BLaER1 (cell line): ENCODE measurements around the gene PCSK5.

Experiments
- H3K27ac ChIP-seq: shearing (Covaris generic); formaldehyde crosslinking; 2 replicates; pipeline ENCODE4 v1.8.1; 2022
- H3K27me3 ChIP-seq: shearing (Covaris generic); formaldehyde crosslinking; 2 replicates; pipeline ENCODE4 v1.8.1; 2022
- H3K36me3 ChIP-seq: shearing (Covaris generic); formaldehyde crosslinking; 2 replicates; pipeline ENCODE4 v1.8.1; 2022
- H3K4me1 ChIP-seq: shearing (Covaris generic); formaldehyde crosslinking; 2 replicates; pipeline ENCODE4 v1.8.1; 2022
- H3K4me2 ChIP-seq: shearing (Covaris generic); formaldehyde crosslinking; 2 replicates; pipeline ENCODE4 v1.8.1; 2022
- H3K4me3 ChIP-seq: shearing (Covaris generic); formaldehyde crosslinking; 2 replicates; pipeline ENCODE4 v1.8.1; 2022
- H3K9ac ChIP-seq: shearing (Covaris generic); formaldehyde crosslinking; 2 replicates; pipeline ENCODE4 v1.8.1; 2022
- H3K9me3 ChIP-seq: shearing (Covaris generic); formaldehyde crosslinking; 2 replicates; pipeline ENCODE4 v1.8.1; 2022
- H4K20me1 ChIP-seq: shearing (Covaris generic); formaldehyde crosslinking; 2 replicates; pipeline ENCODE4 v1.8.1; 2022
- Cebpa-rat ChIP-seq: shearing (Covaris generic); IDR thresholded peaks from 2 replicates; pipeline ENCODE4 v1.8.1; 2022

Gene PCSK5

DNA sequence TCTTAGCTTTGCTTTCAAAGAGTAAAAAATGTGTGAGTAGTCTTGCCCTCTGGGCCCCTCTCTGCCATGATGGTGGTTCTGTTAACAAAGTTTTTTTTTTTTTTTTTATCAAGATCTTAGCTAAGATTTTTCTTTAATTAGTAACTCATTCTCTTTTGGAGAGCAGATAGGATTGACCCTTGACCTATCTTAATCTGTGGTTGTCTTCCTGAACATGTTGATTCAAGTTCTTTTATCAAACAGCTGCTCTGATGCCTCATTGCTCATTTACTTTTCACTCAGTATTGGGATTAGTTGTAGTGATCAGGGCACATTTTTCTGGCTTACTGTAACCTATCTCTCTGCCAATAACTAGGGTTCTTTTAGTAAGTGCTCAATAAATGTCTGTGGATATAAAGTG is 106.3 kb downstream of the PCSK5 start:
- H3K36me3 ChIP-seq: no peaks in the 10 kb centered on the region
- no peak overlapping the region for H3K9ac ChIP-seq
- TF ChIP-seq Cebpa-rat: no peak
- H4K20me1 ChIP-seq: no peaks in the 10 kb centered on the region
- H3K4me2 ChIP-seq: no peak overlapping the region
- H3K27ac ChIP-seq: no peak overlapping the region
- no peaks in the 10 kb centered on the region for H3K27me3 ChIP-seq
- no peaks in the 10 kb centered on the region for H3K4me1 ChIP-seq
- no peak overlapping the region for H3K4me3 ChIP-seq
- H3K9me3 ChIP-seq: no peaks in the 10 kb centered on the region

DNA sequence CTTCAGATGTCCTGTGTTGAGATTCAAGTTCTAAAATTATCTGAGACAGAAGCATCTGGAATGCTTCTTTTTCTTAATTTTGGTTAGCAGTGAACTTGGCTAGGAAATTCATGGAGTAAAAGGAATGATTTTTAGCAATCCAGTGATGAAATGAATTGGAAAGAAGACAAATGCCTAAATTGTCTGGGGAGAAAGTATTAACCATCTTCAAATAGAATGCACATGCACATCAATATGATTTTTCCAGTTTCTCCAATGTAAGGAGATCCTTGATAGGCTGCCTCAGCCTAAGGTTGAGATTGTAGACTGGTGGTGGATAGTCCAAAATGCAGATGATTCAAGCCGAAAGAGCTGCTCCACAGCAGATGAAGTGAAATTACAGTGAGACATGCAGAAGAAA is 106.7 kb downstream of the PCSK5 start:
- H3K27ac ChIP-seq: no peak overlapping the region
- H3K27me3 ChIP-seq: no peaks in the 10 kb centered on the region
- H4K20me1 ChIP-seq: no peaks in the 10 kb centered on the region
- H3K4me2 ChIP-seq: no peak overlapping the region
- H3K9ac ChIP-seq: no peak overlapping the region
- H3K4me1 ChIP-seq: no peaks in the 10 kb centered on the region
- no peak overlapping the region for H3K4me3 ChIP-seq
- no peaks in the 10 kb centered on the region for H3K9me3 ChIP-seq
- H3K36me3 ChIP-seq: no peaks in the 10 kb centered on the region
- TF ChIP-seq Cebpa-rat: no peak

DNA sequence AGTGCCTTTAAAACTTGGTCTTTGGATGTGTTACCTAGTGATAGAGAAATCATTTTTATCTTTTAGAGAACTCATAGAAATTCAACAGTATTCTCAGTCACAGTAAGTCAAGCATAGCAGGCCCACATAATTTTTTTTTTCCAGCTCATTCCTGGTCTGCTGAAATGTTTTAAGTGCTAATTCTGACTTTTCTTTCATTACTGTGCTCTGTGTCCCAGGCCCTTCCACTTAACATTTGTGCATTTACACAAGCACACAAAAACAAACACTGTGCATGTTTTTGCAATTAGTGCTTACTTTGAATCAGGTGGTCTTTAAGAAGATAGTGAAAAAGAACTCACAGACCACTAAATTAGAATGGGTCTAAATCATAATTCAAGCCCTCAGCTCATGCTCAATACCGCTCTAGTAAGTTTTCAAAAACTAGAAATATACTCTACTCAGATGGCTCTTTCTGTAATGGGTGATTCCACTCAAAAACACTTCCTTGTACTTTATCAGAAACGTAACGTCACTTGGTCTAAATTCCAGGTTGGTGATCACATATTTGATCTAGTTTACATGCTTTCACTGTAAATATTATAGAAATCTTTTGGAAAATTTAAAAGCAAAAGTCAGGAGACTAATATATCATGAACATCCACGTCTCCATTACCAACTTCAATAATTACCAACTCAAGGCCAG is 107.8 kb downstream of the PCSK5 start:
- H3K36me3 ChIP-seq: no peaks in the 10 kb centered on the region
- TF ChIP-seq Cebpa-rat: no peak
- no peak overlapping the region for H3K4me3 ChIP-seq
- no peaks in the 10 kb centered on the region for H3K9me3 ChIP-seq
- H3K4me1 ChIP-seq: no peaks in the 10 kb centered on the region
- no peak overlapping the region for H3K9ac ChIP-seq
- no peaks in the 10 kb centered on the region for H4K20me1 ChIP-seq
- no peaks in the 10 kb centered on the region for H3K27me3 ChIP-seq
- H3K27ac ChIP-seq: no peak overlapping the region
- no peak overlapping the region for H3K4me2 ChIP-seq

DNA sequence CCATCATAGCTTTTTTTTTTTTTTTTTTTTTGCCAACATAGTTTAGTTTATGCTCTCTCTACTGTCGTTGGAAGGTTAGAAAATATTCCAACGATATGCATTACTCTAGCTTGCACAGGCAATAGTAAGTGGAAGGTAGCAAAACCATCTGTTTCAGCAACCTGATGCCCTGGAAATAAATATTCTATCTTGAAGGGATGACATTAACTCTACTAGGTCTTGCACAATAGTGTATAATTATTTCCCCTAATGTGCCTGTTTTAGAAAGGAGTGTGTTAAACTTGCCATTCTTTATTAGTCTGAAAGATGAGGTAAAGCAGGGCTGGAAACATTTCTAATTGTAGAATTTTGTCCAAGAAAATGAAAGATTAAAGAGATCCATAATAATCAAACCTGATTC is 111.0 kb downstream of the PCSK5 start:
- Histone ChIP-seq H3K4me3 (no peak overlapping the region), H3K36me3 (no peaks in the 10 kb centered on the region), H3K9ac (no peak overlapping the region), H3K4me1 (no peaks in the 10 kb centered on the region), H4K20me1 (no peaks in the 10 kb centered on the region), H3K4me2 (no peak overlapping the region), H3K27ac (no peak overlapping the region), H3K27me3 (no peaks in the 10 kb centered on the region), H3K9me3 (no peaks in the 10 kb centered on the region)
- TF ChIP-seq Cebpa-rat: no peak

GRCh38 chr9:76003041-76003440 is 112.6 kb downstream of the PCSK5 start:
- Histone ChIP-seq H3K9ac (no peak overlapping the region), H3K9me3 (no peaks in the 10 kb centered on the region), H3K27me3 (no peaks in the 10 kb centered on the region), H3K4me1 (no peaks in the 10 kb centered on the region), H4K20me1 (no peaks in the 10 kb centered on the region), H3K4me3 (no peak overlapping the region), H3K27ac (no peak overlapping the region), H3K4me2 (no peak overlapping the region), H3K36me3 (no peaks in the 10 kb centered on the region)
- no peak for TF ChIP-seq Cebpa-rat

GRCh38 chr9:76004526-76004925 is 114.1 kb downstream of the PCSK5 start:
- H3K27ac ChIP-seq: no peak overlapping the region
- no peaks in the 10 kb centered on the region for H3K4me1 ChIP-seq
- H3K4me3 ChIP-seq: no peak overlapping the region
- TF ChIP-seq Cebpa-rat: no peak
- no peaks in the 10 kb centered on the region for H4K20me1 ChIP-seq
- no peaks in the 10 kb centered on the region for H3K9me3 ChIP-seq
- no peak overlapping the region for H3K4me2 ChIP-seq
- H3K9ac ChIP-seq: no peak overlapping the region
- H3K27me3 ChIP-seq: no peaks in the 10 kb centered on the region
- H3K36me3 ChIP-seq: no peaks in the 10 kb centered on the region

- Histone ChIP-seq H3K27me3 (no peaks in the 10 kb centered on the region), H3K4me2 (no peak overlapping the region), H3K27ac (no peak overlapping the region), H3K4me1 (no peaks in the 10 kb centered on the region), H3K9me3 (no peaks in the 10 kb centered on the region), H3K36me3 (no peaks in the 10 kb centered on the region), H3K4me3 (no peak overlapping the region), H4K20me1 (no peaks in the 10 kb centered on the region), H3K9ac (no peak overlapping the region)
- no peak for TF ChIP-seq Cebpa-rat
Measured at GRCh38 chr9:76007935-76008334, 117.5 kb downstream of the PCSK5 start.

DNA sequence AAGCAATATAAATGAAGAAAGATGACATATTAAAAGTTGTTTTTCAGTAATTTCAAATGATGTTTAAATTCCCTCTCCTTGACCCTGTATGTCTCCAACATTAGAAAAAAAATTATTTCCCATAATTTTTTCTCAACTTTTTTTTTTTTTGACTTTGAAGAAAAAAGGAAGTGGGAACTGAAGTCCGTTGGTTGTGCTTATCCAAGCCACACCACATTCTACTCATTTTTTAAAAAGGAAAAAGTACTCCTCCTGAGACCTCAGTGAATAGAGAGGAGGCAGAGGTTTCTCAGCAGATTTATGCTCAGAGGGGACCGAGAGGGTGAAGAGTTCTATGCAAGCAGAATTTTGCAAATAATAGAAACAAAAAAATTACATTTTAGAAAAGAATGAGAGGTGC is 123.3 kb downstream of the PCSK5 start:
- no peak overlapping the region for H3K4me2 ChIP-seq
- no peak overlapping the region for H3K27ac ChIP-seq
- H3K4me1 ChIP-seq: peaks cover 6% of the 10 kb centered on the region; the same call in 1 of the 2 replicates
- H4K20me1 ChIP-seq: no peaks in the 10 kb centered on the region
- H3K9ac ChIP-seq: no peak overlapping the region
- TF ChIP-seq Cebpa-rat: no peak
- no peak overlapping the region for H3K4me3 ChIP-seq
- no peaks in the 10 kb centered on the region for H3K36me3 ChIP-seq
- H3K27me3 ChIP-seq: no peaks in the 10 kb centered on the region
- no peaks in the 10 kb centered on the region; the same call in 1 of the 2 replicates for H3K9me3 ChIP-seq

DNA sequence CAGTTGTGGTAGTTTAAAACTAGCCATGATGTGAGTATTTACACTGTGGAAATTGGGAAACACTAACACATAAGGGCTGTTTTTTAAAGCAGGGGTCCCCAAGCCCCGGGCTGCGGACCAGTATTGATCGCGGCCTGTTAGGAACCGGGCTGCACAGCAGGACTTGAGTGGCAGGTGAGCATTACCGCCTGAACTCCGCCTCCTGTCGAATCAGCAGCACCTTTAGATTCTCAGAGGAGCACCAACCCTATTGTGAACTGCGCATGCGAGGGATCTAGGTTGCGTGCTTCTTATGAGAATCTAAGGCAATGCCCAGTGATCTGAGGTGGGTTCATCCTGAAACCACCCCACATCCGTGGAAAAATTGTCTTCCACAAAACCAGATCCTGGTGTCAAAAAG is 127.8 kb downstream of the PCSK5 start:
- Histone ChIP-seq H3K27me3 (no peaks in the 10 kb centered on the region), H3K4me1 (peaks cover 10% of the 10 kb centered on the region), H3K27ac (no peak overlapping the region), H4K20me1 (no peaks in the 10 kb centered on the region), H3K9ac (no peak overlapping the region), H3K9me3 (no peaks in the 10 kb centered on the region; the same call in 1 of the 2 replicates), H3K4me2 (no peak overlapping the region), H3K36me3 (no peaks in the 10 kb centered on the region), H3K4me3 (no peak overlapping the region)
- no peak for TF ChIP-seq Cebpa-rat

DNA sequence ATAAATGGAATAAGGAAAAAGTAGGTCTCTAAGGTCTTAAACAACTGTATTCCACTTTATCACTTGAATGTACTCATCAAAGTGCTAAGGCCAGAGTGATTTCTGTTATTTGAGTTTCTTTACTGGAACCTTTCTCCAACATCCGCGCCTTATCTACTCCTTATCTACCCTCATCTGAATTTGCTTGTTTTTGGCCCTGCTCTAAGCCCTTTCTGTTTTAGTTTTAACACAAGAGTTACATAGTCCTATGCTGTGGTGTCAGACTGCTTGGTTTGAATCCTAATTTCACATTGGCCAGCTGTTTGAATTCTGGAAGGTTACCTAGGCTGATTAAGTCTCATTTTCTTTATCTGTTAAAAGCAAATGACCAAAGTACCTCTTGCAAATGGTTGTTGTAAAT is 128.3 kb downstream of the PCSK5 start:
- Histone ChIP-seq H3K4me2 (no peak overlapping the region), H3K27ac (no peak overlapping the region), H3K36me3 (no peaks in the 10 kb centered on the region), H3K27me3 (no peaks in the 10 kb centered on the region), H3K9ac (no peak overlapping the region), H4K20me1 (no peaks in the 10 kb centered on the region), H3K4me1 (peaks cover 10% of the 10 kb centered on the region), H3K4me3 (no peak overlapping the region), H3K9me3 (no peaks in the 10 kb centered on the region; the same call in 1 of the 2 replicates)
- TF ChIP-seq Cebpa-rat: no peak

DNA sequence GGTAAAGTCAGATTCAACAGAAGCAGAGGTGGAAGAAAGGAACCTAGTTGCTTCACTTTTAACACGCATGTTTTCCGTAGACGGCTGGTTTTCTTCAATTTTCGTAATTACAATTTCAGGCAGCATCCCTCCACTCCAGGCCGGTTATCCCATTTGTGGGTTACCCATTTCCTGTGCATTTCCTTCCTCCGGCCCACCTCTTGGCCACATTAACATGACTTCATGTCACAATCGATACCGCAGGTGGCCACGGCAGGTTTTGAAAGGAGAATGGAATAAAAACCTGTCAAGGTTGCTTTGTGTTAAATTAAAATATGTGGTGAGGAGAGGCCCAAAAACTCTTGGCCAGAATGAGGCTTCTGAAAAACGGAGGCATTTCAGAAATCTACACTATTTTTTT is 130.2 kb downstream of the PCSK5 start:
- no peaks in the 10 kb centered on the region for H4K20me1 ChIP-seq
- no peak overlapping the region for H3K4me3 ChIP-seq
- peaks cover 4% of the 10 kb centered on the region for H3K4me1 ChIP-seq
- 0 out of 2 replicates have a peak overlapping the region, but pooled peaks have one; percentile 22 for H3K4me2 ChIP-seq
- H3K27ac ChIP-seq: no peak overlapping the region
- H3K36me3 ChIP-seq: no peaks in the 10 kb centered on the region
- H3K9ac ChIP-seq: no peak overlapping the region
- no peak for TF ChIP-seq Cebpa-rat
- no peaks in the 10 kb centered on the region; the same call in 1 of the 2 replicates for H3K9me3 ChIP-seq
- no peaks in the 10 kb centered on the region for H3K27me3 ChIP-seq
